ENCODE measurements around the gene ABCG4. TPM values are rescaled to one million over a fixed set of nuclear protein-coding genes. Genes with fewer than 3 reads are reported as not detected.
A peak's percentile ranks its signal among the peaks of the same experiment; 100 is the strongest.

ABCG4 gene
- total and polyA plus RNA-seq, 9 of the 15 experiments (the other 6 are each of a cell fraction or from before 2014, with no cell fraction given): 0.03 to 0.11 (median 0.07) TPM; not detected in 4

DNA sequence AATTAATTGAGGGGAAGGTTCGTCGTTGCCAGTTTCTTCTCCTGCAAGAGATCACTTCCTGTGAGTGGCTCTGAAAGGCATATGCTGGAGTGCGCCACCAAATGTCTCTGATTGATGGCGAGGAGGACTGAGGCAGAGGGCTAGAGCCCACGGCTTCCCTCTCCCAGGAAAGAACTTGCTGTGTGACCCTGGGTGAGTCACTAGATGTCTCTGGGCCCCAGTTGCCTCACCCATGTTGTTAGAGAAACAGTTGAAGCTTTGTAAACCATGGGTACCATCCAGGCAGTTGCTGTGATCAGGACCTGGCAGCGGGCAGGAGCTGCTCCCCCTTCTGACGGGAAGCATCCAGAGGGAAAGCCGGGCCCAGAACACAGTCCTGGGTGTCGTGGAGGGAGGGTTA lies 3.2 kb downstream of the ABCG4 start:
- H3K36me3 ChIP-seq (ENCODE audit: control insufficient read depth, insufficient read depth, low read length): no peaks in the 10 kb centered on the region
- no peaks in the 10 kb centered on the region for H3K9me3 ChIP-seq (replicated peaks; ENCODE audit: control insufficient read depth, insufficient read depth, low read depth, low read length)
- H2AFZ ChIP-seq (ENCODE audit: low read depth, low read length): no peak overlapping the region
- no peak overlapping the region for H3K4me3 ChIP-seq
- BruUV-seq (replicated peaks): no TSS peak
- WGBS (ENCODE audit: insufficient coverage, low coverage, missing lambda C conversion rate): 44% methylated on average over 8 of the region's 9 CpGs
- H3K9me1 ChIP-seq (ENCODE audit: control insufficient read depth, insufficient read depth, low read length): no peaks in the 10 kb centered on the region
- intact Hi-C loops (cut with micrococcal nuclease): no loop called here
- in situ Hi-C loops (cut with MboI): no loop called here
- CTCF ChIA-PET (ENCODE audit: low intra/inter-chr PET ratio): no interaction called here
- TF ChIP-seq RBM25 (IDR thresholded peaks at IDR 0.05; ENCODE audit: low read depth, low read length, severe bottlenecking) (peak; percentile 16), ZFP36 (IDR thresholded peaks at IDR 0.05; ENCODE audit: low read depth, low read length, partially characterized antibody) (peak; percentile 80), SMARCA5 (IDR thresholded peaks at IDR 0.05) (0 out of 2 replicates have a peak, but pooled peaks have one; percentile 14), BCOR (IDR thresholded peaks at IDR 0.05) (peak; percentile 74), KDM1A (IDR thresholded peaks at IDR 0.05) (peak in 1 of 2 experiments; percentile 34; a peak in 1 of 4 replicates), ZNF232 (CRISPR knock-in tag; IDR thresholded peaks at IDR 0.05) (no peak)
- no peak overlapping the region for H3K4me2 ChIP-seq (ENCODE audit: insufficient read depth, low read length)
- H3K27ac ChIP-seq (ENCODE audit: extremely low read depth, low read depth, low read length): no peak overlapping the region
- POLR2A ChIA-PET: interaction anchor here (0.5 to 1.1 kb wide), 5 partner anchors 11 to 367 kb away, joined by 3 to 4 read pairs (median 3); no protein-coding TSS in a partner anchor
- peaks cover 19 to 36% of the 10 kb centered on the region in 2 experiments; a peak in 4 of 5 replicates for H3K4me1 ChIP-seq (replicated peaks in 1 of 2; ENCODE audit: control insufficient read depth in 2 of 2, insufficient read depth in 2 of 2, low read length in 2 of 2)
- DNase-seq (ENCODE audit: extremely low read depth in 1 of 4, low spot score in 3 of 4) (no peak), FAIRE-seq (peak; percentile 6), ATAC-seq (no peak)
- peaks cover 4 to 20% of the 10 kb centered on the region in 2 experiments; a peak in 4 of 5 replicates for H3K27me3 ChIP-seq (ENCODE audit: control insufficient read depth in 2 of 2, insufficient read depth in 2 of 2, low read length in 2 of 2)
- H3K79me2 ChIP-seq (ENCODE audit: control insufficient read depth, insufficient read depth, low read length): no peaks in the 10 kb centered on the region
- H4K20me1 ChIP-seq (replicated peaks; ENCODE audit: control insufficient read depth, insufficient read depth, low read length): no peaks in the 10 kb centered on the region; the same call in 1 of the 2 replicates
- H3K9ac ChIP-seq (ENCODE audit: insufficient read depth in 1 of 2, low read depth in 2 of 2, low read length in 2 of 2): 0 out of 4 replicates have a peak overlapping the region, but pooled peaks of 1 of the 2 experiments have one; percentile 33

DNA sequence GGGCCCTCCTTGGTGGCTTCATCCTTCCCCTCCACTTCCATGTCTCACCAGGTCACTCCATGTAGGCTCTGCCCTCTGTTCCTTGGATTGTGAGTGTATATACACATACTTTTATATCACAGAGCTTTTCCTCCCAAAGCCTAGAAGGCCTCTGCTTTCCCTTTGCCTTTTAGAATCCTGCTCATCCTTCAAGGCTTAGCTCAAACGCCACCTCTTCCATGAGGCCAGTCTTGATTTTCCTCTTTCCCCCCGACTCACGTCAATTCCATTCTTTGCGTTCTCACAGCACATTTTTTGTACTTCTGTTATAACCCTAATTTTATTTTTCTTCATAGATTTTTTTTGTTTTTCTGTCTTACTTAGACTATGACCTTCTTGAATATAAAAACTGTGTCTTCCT lies 3.8 kb downstream of the ABCG4 start:
- ChIA-PET CTCF (ENCODE audit: low intra/inter-chr PET ratio) (interaction anchor here (0.7 kb wide), 1 partner anchor 46 kb away, joined by 3 read pairs; no protein-coding TSS in a partner anchor), POLR2A (interaction anchor here (0.7 to 1.1 kb wide), 3 partner anchors 12 to 97 kb away, joined by 4 to 5 read pairs (median 4); no protein-coding TSS in a partner anchor)
- Histone ChIP-seq H3K27me3 (ENCODE audit: control insufficient read depth in 2 of 2, insufficient read depth in 2 of 2, low read length in 2 of 2) (peaks cover 4 to 20% of the 10 kb centered on the region in 2 experiments; a peak in 4 of 5 replicates), H3K4me2 (ENCODE audit: insufficient read depth, low read length) (no peak overlapping the region), H3K27ac (ENCODE audit: extremely low read depth, low read depth, low read length) (no peak overlapping the region), H3K9ac (ENCODE audit: insufficient read depth in 1 of 2, low read depth in 2 of 2, low read length in 2 of 2) (0 out of 4 replicates have a peak overlapping the region, but pooled peaks of 1 of the 2 experiments have one; percentile 33), H3K9me1 (ENCODE audit: control insufficient read depth, insufficient read depth, low read length) (no peaks in the 10 kb centered on the region), H3K79me2 (ENCODE audit: control insufficient read depth, insufficient read depth, low read length) (no peaks in the 10 kb centered on the region), H4K20me1 (replicated peaks; ENCODE audit: control insufficient read depth, insufficient read depth, low read length) (no peaks in the 10 kb centered on the region; the same call in 1 of the 2 replicates), H3K36me3 (ENCODE audit: control insufficient read depth, insufficient read depth, low read length) (no peaks in the 10 kb centered on the region), H3K4me1 (replicated peaks in 1 of 2; ENCODE audit: control insufficient read depth in 2 of 2, insufficient read depth in 2 of 2, low read length in 2 of 2) (peaks cover 19 to 37% of the 10 kb centered on the region in 2 experiments; a peak in 4 of 5 replicates), H2AFZ (ENCODE audit: low read depth, low read length) (no peak overlapping the region), H3K9me3 (replicated peaks; ENCODE audit: control insufficient read depth, insufficient read depth, low read depth, low read length) (no peaks in the 10 kb centered on the region), H3K4me3 (no peak overlapping the region)
- intact Hi-C loops (cut with micrococcal nuclease): no loop called here
- DNase-seq (ENCODE audit: extremely low read depth in 1 of 4, low spot score in 3 of 4) (no peak), FAIRE-seq (no peak), ATAC-seq (no peak)
- 18% methylated on average over 4 of the region's 4 CpGs for WGBS (ENCODE audit: insufficient coverage, low coverage, missing lambda C conversion rate)
- BruUV-seq (replicated peaks): no TSS peak
- in situ Hi-C loops (cut with MboI): no loop called here
- TF ChIP-seq, protein P1, sequence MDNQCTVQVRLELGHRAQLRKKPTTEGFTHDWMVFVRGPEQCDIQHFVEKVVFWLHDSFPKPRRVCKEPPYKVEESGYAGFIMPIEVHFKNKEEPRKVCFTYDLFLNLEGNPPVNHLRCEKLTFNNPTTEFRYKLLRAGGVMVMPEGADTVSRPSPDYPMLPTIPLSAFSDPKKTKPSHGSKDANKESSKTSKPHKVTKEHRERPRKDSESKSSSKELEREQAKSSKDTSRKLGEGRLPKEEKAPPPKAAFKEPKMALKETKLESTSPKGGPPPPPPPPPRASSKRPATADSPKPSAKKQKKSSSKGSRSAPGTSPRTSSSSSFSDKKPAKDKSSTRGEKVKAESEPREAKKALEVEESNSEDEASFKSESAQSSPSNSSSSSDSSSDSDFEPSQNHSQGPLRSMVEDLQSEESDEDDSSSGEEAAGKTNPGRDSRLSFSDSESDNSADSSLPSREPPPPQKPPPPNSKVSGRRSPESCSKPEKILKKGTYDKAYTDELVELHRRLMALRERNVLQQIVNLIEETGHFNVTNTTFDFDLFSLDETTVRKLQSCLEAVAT (IDR thresholded peaks at IDR 0.05): no peak
- TF ChIP-seq ZFP36 (IDR thresholded peaks at IDR 0.05; ENCODE audit: low read depth, low read length, partially characterized antibody): peak; percentile 91
